ENCODE data around the gene PPP1R2. TPM values are rescaled to one million over a fixed set of nuclear protein-coding genes. Genes with fewer than 3 reads are reported as not detected.

Gene PPP1R2
- total and polyA plus RNA-seq, 9 of the 15 experiments (the other 6 are each of a cell fraction or from before 2014, with no cell fraction given), result 9.4 to 115 (median 40.3) TPM

- TF ChIP-seq RBM15 (IDR thresholded peaks at IDR 0.05; ENCODE audit: insufficient read depth, low read length) (no peak), CGGBP1 (CRISPR knock-in tag; IDR thresholded peaks at IDR 0.05) (no peak), GABPB1 (CRISPR knock-in tag; IDR thresholded peaks at IDR 0.05) (peak; percentile 21; the same call in 1 of the 2 replicates), CTBP1 (IDR thresholded peaks at IDR 0.05; ENCODE audit: borderline replicate concordance) (0 out of 2 replicates have a peak, but pooled peaks have one; percentile 46), HCFC1 (IDR thresholded peaks at IDR 0.05; ENCODE audit: low read depth, low read length) (no peak), MAFG (tag; conservative IDR thresholded peaks at IDR 0.05) (no peak), HDAC1 (IDR thresholded peaks at IDR 0.05) (peak in 1 of 2 experiments; percentile 43; a peak in 1 of 4 replicates), ZNF354B (CRISPR knock-in tag; IDR thresholded peaks at IDR 0.05) (no peak), CCAR2 (IDR thresholded peaks at IDR 0.05; ENCODE audit: low read depth, low read length) (no peak), CREM (IDR thresholded peaks at IDR 0.05; ENCODE audit: low read depth) (peak; percentile 80), STAG1 (CRISPR knock-in tag; IDR thresholded peaks at IDR 0.05; ENCODE audit: borderline replicate concordance) (no peak), MCM2 (IDR thresholded peaks at IDR 0.05; ENCODE audit: low read depth) (no peak), ZNF277 (CRISPR knock-in tag; IDR thresholded peaks at IDR 0.05; ENCODE audit: borderline replicate concordance) (no peak), RNF219 (CRISPR knock-in tag; IDR thresholded peaks at IDR 0.05) (no peak), RBM14 (IDR thresholded peaks at IDR 0.05; ENCODE audit: borderline replicate concordance, insufficient read depth, low read depth, low read length) (no peak), ARID4B (CRISPR knock-in tag; IDR thresholded peaks at IDR 0.05) (peak; percentile 31; the same call in 1 of the 2 replicates), ARHGAP35 (IDR thresholded peaks at IDR 0.05; ENCODE audit: partially characterized antibody) (no peak), ZKSCAN8 (CRISPR knock-in tag; IDR thresholded peaks at IDR 0.05) (no peak), LEF1 (IDR thresholded peaks at IDR 0.05) (peak; percentile 23; the same call in 1 of the 2 replicates), BHLHE40 (IDR thresholded peaks at IDR 0.05; ENCODE audit: low read length) (peak; percentile 74)
- TF ChIP-seq, protein P1, sequence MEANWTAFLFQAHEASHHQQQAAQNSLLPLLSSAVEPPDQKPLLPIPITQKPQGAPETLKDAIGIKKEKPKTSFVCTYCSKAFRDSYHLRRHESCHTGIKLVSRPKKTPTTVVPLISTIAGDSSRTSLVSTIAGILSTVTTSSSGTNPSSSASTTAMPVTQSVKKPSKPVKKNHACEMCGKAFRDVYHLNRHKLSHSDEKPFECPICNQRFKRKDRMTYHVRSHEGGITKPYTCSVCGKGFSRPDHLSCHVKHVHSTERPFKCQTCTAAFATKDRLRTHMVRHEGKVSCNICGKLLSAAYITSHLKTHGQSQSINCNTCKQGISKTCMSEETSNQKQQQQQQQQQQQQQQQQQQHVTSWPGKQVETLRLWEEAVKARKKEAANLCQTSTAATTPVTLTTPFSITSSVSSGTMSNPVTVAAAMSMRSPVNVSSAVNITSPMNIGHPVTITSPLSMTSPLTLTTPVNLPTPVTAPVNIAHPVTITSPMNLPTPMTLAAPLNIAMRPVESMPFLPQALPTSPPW (CRISPR knock-in tag; IDR thresholded peaks at IDR 0.05), result no peak
These were observed 13.3 kb upstream of the PPP1R2 start (continued) for GRCh38 chr3:195556390-195556789.

All from K562 (cell line).